ENCODE measurements around the gene SPATA20.

The SPATA20 gene

DNA sequence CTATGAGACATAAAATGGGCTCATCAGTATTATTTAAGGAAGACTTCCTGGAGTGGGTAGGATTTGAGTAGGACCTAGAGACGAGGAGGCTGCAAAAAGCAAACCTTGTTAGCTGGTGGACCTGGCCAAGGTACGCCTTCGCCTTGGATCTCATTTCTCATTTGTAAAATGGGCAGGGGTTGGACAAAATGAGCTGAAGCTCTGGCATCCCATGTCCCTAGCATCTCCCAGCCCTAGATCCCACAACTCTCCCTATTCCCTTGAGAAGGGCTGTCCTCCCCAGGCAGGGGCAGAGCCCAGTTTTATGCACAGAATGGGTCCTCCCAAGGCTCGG is 306 bp upstream of the SPATA20 start:
- TF ChIP-seq, protein P1, sequence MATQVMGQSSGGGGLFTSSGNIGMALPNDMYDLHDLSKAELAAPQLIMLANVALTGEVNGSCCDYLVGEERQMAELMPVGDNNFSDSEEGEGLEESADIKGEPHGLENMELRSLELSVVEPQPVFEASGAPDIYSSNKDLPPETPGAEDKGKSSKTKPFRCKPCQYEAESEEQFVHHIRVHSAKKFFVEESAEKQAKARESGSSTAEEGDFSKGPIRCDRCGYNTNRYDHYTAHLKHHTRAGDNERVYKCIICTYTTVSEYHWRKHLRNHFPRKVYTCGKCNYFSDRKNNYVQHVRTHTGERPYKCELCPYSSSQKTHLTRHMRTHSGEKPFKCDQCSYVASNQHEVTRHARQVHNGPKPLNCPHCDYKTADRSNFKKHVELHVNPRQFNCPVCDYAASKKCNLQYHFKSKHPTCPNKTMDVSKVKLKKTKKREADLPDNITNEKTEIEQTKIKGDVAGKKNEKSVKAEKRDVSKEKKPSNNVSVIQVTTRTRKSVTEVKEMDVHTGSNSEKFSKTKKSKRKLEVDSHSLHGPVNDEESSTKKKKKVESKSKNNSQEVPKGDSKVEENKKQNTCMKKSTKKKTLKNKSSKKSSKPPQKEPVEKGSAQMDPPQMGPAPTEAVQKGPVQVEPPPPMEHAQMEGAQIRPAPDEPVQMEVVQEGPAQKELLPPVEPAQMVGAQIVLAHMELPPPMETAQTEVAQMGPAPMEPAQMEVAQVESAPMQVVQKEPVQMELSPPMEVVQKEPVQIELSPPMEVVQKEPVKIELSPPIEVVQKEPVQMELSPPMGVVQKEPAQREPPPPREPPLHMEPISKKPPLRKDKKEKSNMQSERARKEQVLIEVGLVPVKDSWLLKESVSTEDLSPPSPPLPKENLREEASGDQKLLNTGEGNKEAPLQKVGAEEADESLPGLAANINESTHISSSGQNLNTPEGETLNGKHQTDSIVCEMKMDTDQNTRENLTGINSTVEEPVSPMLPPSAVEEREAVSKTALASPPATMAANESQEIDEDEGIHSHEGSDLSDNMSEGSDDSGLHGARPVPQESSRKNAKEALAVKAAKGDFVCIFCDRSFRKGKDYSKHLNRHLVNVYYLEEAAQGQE (IDR thresholded peaks at IDR 0.05; ENCODE audit: low read depth) = no peak
- TF ChIP-seq RAD21 (IDR thresholded peaks at IDR 0.05; ENCODE audit: low read depth) (no peak), CEBPB (IDR thresholded peaks at IDR 0.05) (no peak), CREB1 (IDR thresholded peaks at IDR 0.05; ENCODE audit: low read depth) (no peak), TAF1 (IDR thresholded peaks at IDR 0.05; ENCODE audit: low read depth) (no peak), TCF12 (IDR thresholded peaks at IDR 0.05; ENCODE audit: low read depth) (no peak), ZBTB7A (IDR thresholded peaks at IDR 0.05; ENCODE audit: low read depth) (no peak), USF1 (IDR thresholded peaks at IDR 0.05) (no peak), EP300 (IDR thresholded peaks at IDR 0.05; ENCODE audit: borderline replicate concordance) (no peak), TEAD4 (IDR thresholded peaks at IDR 0.05) (no peak), NFIC (IDR thresholded peaks at IDR 0.05) (no peak), YY1 (IDR thresholded peaks at IDR 0.05; ENCODE audit: low read depth) (no peak), FOXM1 (IDR thresholded peaks at IDR 0.05; ENCODE audit: borderline replicate concordance, low read depth) (no peak), EGR1 (IDR thresholded peaks at IDR 0.05) (no peak)
- TF ChIP-seq, protein P2, sequence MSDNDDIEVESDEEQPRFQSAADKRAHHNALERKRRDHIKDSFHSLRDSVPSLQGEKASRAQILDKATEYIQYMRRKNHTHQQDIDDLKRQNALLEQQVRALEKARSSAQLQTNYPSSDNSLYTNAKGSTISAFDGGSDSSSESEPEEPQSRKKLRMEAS (IDR thresholded peaks at IDR 0.05) = no peak

DNA sequence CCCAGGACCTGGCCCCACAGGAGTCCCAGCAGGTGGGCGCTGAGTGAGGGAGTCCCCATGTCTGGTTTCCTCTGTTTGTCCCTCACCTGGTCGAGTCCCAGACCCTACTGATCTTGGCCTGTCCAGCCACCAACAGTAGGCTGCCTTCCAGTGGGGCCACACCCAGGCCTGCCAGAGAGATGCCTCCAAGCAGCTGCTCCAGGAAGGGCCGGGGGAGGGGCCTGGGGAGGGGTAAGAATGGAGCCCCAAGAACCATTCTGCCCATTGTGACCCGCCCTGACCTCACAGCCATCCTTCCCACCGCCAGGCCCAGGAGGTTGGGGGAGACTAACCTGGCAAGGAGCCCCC is 736 bp downstream of the SPATA20 start:
- no peak for TF ChIP-seq YY1 (IDR thresholded peaks at IDR 0.05; ENCODE audit: low read depth)
- TF ChIP-seq RAD21 (IDR thresholded peaks at IDR 0.05; ENCODE audit: low read depth) = no peak
- no peak for TF ChIP-seq EGR1 (IDR thresholded peaks at IDR 0.05)
- no peak for TF ChIP-seq ZBTB7A (IDR thresholded peaks at IDR 0.05; ENCODE audit: low read depth)
- TF ChIP-seq CREB1 (IDR thresholded peaks at IDR 0.05; ENCODE audit: low read depth) = no peak
- TF ChIP-seq USF1 (IDR thresholded peaks at IDR 0.05) = no peak
- TF ChIP-seq CEBPB (IDR thresholded peaks at IDR 0.05) = no peak
- no peak for TF ChIP-seq FOXM1 (IDR thresholded peaks at IDR 0.05; ENCODE audit: borderline replicate concordance, low read depth)
- TF ChIP-seq EP300 (IDR thresholded peaks at IDR 0.05; ENCODE audit: borderline replicate concordance) = no peak
- TF ChIP-seq, protein P2 (IDR thresholded peaks at IDR 0.05) = no peak
- no peak for TF ChIP-seq TEAD4 (IDR thresholded peaks at IDR 0.05)
- no peak for TF ChIP-seq NFIC (IDR thresholded peaks at IDR 0.05)
- no peak for TF ChIP-seq TAF1 (IDR thresholded peaks at IDR 0.05; ENCODE audit: low read depth)
- TF ChIP-seq, protein P1 (IDR thresholded peaks at IDR 0.05; ENCODE audit: low read depth) = no peak
- TF ChIP-seq TCF12 (IDR thresholded peaks at IDR 0.05; ENCODE audit: low read depth) = no peak

DNA sequence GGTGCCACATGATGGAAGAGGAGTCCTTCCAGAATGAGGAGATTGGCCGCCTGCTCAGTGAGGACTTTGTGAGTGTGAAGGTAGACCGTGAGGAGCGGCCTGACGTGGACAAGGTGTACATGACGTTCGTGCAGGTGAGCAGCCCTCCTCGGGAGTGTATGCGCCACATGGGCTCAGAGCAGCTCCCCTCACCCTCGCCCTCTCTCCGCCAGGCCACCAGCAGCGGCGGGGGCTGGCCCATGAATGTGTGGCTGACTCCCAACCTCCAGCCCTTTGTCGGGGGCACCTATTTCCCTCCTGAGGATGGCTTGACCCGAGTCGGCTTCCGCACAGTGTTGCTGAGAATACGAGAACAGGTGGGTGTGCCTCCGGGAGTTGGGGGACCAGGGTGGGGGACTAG is 1.9 kb downstream of the SPATA20 start:
- no peak for TF ChIP-seq USF1 (IDR thresholded peaks at IDR 0.05)
- TF ChIP-seq EP300 (IDR thresholded peaks at IDR 0.05; ENCODE audit: borderline replicate concordance) = no peak

DNA sequence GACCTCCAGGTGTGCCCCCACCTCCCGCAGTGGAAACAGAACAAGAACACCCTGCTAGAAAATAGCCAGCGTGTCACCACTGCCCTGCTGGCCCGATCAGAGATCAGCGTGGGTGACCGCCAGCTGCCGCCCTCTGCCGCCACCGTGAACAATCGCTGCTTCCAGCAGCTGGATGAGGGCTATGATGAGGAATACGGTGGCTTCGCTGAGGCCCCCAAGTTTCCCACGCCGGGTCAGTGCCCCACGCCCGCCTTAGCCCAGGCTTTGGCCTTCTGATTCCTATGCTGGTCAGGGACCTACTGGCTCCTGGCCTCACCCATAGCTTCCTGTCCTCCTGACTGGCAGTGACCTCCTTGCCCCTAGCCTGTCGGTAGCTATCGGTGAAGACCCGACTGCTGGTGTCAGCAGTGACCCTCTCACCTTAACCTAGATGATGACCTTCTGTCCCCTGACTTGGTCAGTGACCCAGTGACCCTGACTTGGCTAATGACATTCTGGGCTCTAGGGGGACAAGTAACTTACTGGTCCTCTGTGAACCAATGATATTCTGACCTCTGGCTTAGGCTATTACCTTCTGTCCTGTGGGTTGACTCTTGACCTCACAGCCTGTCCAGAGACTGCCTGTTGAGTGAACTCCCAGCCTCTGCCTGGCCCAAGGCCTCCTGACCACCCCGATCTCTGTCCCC is 2.4 kb downstream of the SPATA20 start:
- no peak for TF ChIP-seq TEAD4 (IDR thresholded peaks at IDR 0.05)
- TF ChIP-seq, protein P2 (IDR thresholded peaks at IDR 0.05) = no peak
- TF ChIP-seq NFIC (IDR thresholded peaks at IDR 0.05) = no peak
- no peak for TF ChIP-seq CREB1 (IDR thresholded peaks at IDR 0.05; ENCODE audit: low read depth)
- no peak for TF ChIP-seq TCF12 (IDR thresholded peaks at IDR 0.05; ENCODE audit: low read depth)
- no peak for TF ChIP-seq EGR1 (IDR thresholded peaks at IDR 0.05)
- no peak for TF ChIP-seq EP300 (IDR thresholded peaks at IDR 0.05; ENCODE audit: borderline replicate concordance)

GRCh38 chr17:50549969-50550368 is 3.0 kb downstream of the SPATA20 start:
- TF ChIP-seq CREB1 (IDR thresholded peaks at IDR 0.05; ENCODE audit: low read depth) (no peak), EP300 (IDR thresholded peaks at IDR 0.05; ENCODE audit: borderline replicate concordance) (no peak), ZBTB7A (IDR thresholded peaks at IDR 0.05; ENCODE audit: low read depth) (no peak), CEBPB (IDR thresholded peaks at IDR 0.05) (no peak), FOXM1 (IDR thresholded peaks at IDR 0.05; ENCODE audit: borderline replicate concordance, low read depth) (no peak), TAF1 (IDR thresholded peaks at IDR 0.05; ENCODE audit: low read depth) (no peak), TEAD4 (IDR thresholded peaks at IDR 0.05) (no peak)
- TF ChIP-seq, protein P2 (IDR thresholded peaks at IDR 0.05) = no peak
